ENCODE data around the gene FTCD.
"Not testable (repeated sequence)": the region's sequence is repeated elsewhere in the genome, so short reads cannot be mapped to it uniquely, and the experiment has no call there.

Gene FTCD

GRCh38 chr21:46155514-46156377 lies at the start of gene FTCD:
FTCD (minus strand) TSS chr21:46155579; CDS start chr21:46155523, 56 bp downstream.
- no peak for DNase-seq (ENCODE audit: low read depth)

DNA sequence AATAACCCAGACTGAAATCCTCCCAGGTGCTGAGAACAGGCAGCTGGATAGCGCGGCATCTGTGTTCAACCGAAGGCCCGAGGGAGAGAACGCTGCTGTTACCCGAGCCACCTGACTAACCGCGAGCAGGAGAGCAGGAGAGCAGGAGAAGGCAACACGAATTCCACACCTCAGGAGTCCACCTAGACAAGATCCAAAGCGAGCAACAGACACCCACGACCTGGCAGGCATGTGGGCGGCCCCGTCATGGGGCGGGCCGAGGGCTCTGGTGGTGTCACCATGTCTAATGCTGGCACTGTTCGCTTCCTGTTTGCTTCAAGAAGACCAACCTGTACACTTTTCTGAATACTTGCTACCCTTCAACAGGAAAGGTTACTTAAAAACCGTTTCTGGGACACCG lies 49.8 kb upstream of the FTCD start:
- DNase-seq (ENCODE audit: low read depth) = no peak

DNA sequence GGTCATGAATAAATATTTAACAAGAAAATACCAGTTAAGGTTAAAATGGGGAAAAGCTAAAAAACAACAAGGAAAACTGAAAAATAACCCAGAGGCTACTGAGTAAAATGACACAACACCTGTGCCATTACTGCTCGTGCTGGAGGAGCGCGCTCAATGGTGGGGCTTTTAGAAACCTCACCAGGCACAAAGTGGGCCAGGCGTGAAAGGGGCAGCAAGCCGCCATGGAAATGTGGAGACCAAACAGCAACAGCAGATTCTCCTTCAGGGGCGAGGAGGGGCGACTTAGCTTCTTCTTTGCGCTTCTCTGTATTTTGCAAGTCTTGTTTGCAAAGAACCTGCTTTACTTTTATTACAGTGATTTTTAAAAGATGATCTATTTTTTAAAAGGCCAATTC lies 47.8 kb upstream of the FTCD start:
- no peak for DNase-seq (ENCODE audit: low read depth)

- no peak for DNase-seq (ENCODE audit: low read depth)
These were observed 47.3 kb upstream of the FTCD start for GRCh38 chr21:46202592-46203202.

GRCh38 chr21:46200877-46201803 lies 45.8 kb upstream of the FTCD start:
- not testable (repeated sequence) for DNase-seq (ENCODE audit: low read depth)

- DNase-seq (ENCODE audit: low read depth) = no peak
These were observed 44.3 kb upstream of the FTCD start for GRCh38 chr21:46199436-46200373.

GRCh38 chr21:46196733-46197132 lies 41.4 kb upstream of the FTCD start:
- no peak for DNase-seq (ENCODE audit: low read depth)

GRCh38 chr21:46195595-46196195 lies 40.3 kb upstream of the FTCD start:
- DNase-seq (ENCODE audit: low read depth) = no peak

DNA sequence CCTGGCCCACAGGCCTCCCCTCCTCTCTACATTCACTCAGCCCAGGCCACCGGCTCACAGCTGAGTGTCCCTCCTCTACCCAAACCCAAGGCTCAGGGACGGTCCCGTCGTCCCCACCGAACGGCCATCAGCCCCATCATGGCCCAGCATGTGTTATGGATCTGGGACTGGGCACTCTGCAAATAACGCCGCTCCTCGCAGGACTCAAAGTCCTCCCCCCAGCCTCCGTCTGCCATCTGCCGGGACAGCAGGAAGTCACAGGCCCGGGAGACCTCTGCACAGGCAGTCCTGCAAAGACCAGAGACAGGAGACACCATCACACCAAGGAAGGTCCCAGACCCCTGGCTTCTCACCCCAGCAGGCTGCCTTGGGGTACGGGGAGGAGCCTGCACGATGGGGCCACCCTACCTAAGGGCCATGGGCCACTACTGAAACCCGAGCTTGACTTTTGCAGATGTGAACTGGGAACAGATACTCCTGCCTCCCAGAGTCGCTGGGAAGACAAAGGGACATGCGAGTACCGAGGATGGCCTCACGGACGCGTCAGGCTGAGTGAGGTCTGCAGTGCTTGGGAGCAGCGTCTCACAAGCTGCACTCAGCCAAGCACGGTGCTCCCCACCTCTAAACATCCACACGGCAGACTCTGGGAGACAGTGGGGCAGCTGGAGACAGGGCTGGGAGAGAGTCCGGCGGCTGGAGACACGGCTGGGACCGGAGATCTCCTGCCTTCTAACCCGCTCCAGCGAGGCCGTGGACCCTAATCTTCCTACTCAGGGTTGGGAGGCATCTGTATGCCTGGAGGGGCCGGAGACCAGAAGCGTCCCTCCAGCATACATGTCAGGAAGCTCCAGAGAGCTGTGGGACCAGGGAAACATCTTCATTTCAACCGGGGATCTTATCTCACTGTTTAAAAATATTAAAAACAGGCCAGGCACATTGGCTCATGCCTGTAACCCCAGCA lies 39.3 kb upstream of the FTCD start:
- DNase-seq (ENCODE audit: low read depth) = no peak

GRCh38 chr21:46193829-46194373 lies 38.5 kb upstream of the FTCD start:
- DNase-seq (ENCODE audit: low read depth) = no peak

- DNase-seq (ENCODE audit: low read depth) = no peak
These were observed 36.6 kb upstream of the FTCD start for GRCh38 chr21:46191686-46192575.

DNA sequence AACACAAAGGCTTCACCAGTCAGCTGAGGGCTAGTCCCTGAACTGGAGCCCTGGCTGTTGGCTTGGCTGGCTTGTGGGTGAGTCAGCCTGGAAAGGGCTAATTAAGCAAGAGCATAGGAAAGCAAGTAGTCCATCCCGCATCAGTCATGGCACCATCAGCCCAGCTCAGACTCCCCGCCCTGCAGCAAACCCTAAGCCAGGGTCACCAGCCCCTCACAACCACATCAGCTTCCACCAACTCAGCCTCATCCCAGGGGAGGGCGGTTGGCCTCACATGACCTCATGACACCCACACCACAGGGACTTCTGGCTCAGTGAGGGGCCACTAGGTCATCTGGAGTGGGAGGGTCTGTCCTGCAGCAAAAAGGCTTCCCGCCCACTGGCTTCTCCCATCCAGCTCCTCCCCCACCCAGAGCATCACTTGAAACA lies 35.9 kb upstream of the FTCD start:
- no peak for DNase-seq (ENCODE audit: low read depth)

DNA sequence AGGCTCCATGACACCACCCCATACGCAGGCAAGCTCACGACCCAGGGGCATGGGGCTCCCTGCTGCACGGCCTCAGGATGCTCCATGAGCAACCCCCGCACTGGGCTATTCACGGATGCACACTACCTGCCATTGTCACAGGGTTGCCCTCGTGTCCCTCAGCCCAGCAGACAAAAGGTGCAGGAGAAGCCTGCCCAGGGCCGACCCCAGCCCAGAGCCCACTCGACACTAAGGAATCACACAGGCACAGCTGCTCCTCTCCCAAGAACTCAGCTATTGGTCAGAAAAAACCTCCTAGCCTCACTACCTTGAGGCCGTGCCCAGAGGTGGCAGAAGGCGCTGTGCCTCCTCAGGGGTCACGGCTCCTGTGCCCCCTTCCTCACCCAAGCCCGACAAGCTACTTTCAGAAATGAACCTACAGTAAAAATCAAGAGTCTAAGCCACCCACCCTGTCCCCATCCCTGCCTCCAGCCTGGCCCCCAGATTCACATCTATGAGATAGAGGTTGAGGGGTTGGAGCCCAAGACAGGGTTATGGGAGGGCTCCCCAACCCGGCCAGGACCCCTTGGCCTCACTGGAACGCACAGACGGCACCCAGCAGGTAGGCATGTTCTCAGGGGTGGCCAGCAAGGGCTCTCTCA lies 35.2 kb upstream of the FTCD start:
- no peak for DNase-seq (ENCODE audit: low read depth)

DNA sequence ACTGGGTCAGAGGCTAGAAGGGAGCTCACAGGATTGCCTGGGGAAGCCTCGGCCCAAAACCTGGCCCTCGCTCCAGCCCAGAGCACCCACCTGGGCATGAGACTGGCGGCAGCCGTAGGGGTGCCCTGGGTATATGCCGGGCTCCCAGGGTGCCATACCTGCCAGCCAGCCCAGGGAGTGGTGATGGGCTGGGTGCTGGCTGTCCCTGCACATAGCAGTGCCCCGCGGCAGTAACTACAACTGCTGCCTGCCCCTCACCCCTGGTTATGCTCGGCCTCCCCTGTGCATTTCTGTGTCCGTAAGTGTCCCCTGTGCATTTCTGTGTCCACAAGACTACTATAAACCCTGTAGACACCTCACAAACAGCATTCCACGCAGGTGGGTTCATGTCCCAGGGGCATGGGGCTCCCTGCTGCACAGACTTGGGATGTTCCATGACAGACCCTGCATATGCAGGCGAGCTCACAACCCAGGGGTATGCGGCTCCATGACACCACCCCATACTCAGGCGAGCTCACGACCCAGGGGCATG lies 34.6 kb upstream of the FTCD start:
- no peak for DNase-seq (ENCODE audit: low read depth)

GRCh38 chr21:46189213-46189958 lies 34.0 kb upstream of the FTCD start:
- no peak for DNase-seq (ENCODE audit: low read depth)

GRCh38 chr21:46188226-46189212 lies 33.1 kb upstream of the FTCD start:
- no peak for DNase-seq (ENCODE audit: low read depth)
